ENCODE results near the gene ZNF580.

Gene ZNF580

GRCh38 chr19:55613930-55614710 is 26.7 kb upstream of the ZNF580 start:
- TF ChIP-seq, protein P1, sequence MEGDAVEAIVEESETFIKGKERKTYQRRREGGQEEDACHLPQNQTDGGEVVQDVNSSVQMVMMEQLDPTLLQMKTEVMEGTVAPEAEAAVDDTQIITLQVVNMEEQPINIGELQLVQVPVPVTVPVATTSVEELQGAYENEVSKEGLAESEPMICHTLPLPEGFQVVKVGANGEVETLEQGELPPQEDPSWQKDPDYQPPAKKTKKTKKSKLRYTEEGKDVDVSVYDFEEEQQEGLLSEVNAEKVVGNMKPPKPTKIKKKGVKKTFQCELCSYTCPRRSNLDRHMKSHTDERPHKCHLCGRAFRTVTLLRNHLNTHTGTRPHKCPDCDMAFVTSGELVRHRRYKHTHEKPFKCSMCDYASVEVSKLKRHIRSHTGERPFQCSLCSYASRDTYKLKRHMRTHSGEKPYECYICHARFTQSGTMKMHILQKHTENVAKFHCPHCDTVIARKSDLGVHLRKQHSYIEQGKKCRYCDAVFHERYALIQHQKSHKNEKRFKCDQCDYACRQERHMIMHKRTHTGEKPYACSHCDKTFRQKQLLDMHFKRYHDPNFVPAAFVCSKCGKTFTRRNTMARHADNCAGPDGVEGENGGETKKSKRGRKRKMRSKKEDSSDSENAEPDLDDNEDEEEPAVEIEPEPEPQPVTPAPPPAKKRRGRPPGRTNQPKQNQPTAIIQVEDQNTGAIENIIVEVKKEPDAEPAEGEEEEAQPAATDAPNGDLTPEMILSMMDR (conservative IDR thresholded peaks at IDR 0.05; ENCODE audit: control insufficient read depth, insufficient read depth, low read depth, low read length), result no peak
- no peak overlapping the region for H3K4me3 ChIP-seq (ENCODE audit: control insufficient read depth, low read depth, low read length)
- DNase-seq (ENCODE audit: low read depth), result no peak

GRCh38 chr19:55614711-55615542 is 25.9 kb upstream of the ZNF580 start:
- no peak overlapping the region for H3K4me3 ChIP-seq (ENCODE audit: control insufficient read depth, low read depth, low read length)
- DNase-seq (ENCODE audit: low read depth), result no peak
- TF ChIP-seq, protein P1 (conservative IDR thresholded peaks at IDR 0.05; ENCODE audit: control insufficient read depth, insufficient read depth, low read depth, low read length), result no peak

- no peak overlapping the region for H3K4me3 ChIP-seq (ENCODE audit: control insufficient read depth, low read depth, low read length)
- TF ChIP-seq, protein P1 (conservative IDR thresholded peaks at IDR 0.05; ENCODE audit: control insufficient read depth, insufficient read depth, low read depth, low read length), result no peak
- DNase-seq (ENCODE audit: low read depth), result no peak
Observed at GRCh38 chr19:55615543-55616394, 25.0 kb upstream of the ZNF580 start.

DNA sequence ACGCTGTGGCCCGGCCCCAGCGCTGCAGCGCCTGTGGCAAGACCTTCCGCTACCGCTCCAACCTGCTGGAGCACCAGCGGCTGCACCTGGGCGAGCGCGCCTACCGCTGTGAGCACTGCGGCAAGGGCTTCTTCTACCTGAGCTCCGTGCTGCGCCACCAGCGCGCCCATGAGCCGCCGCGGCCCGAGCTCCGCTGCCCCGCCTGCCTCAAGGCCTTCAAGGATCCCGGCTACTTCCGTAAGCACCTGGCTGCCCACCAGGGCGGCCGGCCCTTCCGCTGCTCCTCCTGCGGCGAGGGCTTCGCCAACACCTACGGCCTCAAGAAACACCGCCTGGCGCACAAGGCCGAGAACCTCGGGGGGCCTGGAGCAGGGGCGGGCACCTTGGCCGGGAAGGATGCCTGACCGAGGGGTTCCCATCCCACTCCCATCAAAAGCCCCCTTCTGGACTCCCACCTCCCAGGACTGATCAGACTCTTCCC is 24.4 kb upstream of the ZNF580 start:
- H3K4me3 ChIP-seq (ENCODE audit: control insufficient read depth, low read depth, low read length), result no peak overlapping the region
- TF ChIP-seq, protein P1 (conservative IDR thresholded peaks at IDR 0.05; ENCODE audit: control insufficient read depth, insufficient read depth, low read depth, low read length), result no peak
- DNase-seq (ENCODE audit: low read depth), result no peak

DNA sequence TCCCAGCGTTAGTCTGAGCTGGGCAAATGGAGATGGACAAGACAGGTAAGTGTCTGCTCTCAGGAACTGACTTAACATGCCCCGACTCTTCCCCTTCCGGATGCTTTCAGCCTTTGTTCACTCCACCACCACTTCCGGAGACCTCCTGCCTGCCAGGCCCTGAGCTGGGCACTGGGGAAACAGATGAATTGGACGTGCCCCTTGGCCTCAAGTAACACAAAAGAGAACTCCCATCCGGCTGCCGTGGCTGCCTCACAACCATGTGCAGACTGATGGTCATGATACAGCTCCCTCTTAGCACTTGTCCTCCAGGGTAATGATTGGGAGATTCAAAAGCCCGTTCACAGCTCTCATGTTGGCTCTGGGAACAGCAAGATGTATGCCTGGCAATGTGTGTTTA is 23.4 kb upstream of the ZNF580 start:
- TF ChIP-seq, protein P1 (conservative IDR thresholded peaks at IDR 0.05; ENCODE audit: control insufficient read depth, insufficient read depth, low read depth, low read length), result no peak
- no peak for DNase-seq (ENCODE audit: low read depth)

GRCh38 chr19:55618426-55618825 is 22.4 kb upstream of the ZNF580 start:
- no peak overlapping the region for H3K4me3 ChIP-seq (ENCODE audit: control insufficient read depth, low read depth, low read length)
- no peak for DNase-seq (ENCODE audit: low read depth)
- TF ChIP-seq, protein P1 (conservative IDR thresholded peaks at IDR 0.05; ENCODE audit: control insufficient read depth, insufficient read depth, low read depth, low read length), result no peak

More for the DNA sequence above, 23.4 kb upstream of the ZNF580 start:
- no peak overlapping the region for H3K4me3 ChIP-seq (ENCODE audit: control insufficient read depth, low read depth, low read length)

All from fibroblast of mammary gland (primary cell).